ENCODE measurements around the gene MAD1L1.

Gene MAD1L1

GRCh38 chr7:1911571-1911970 is 321.2 kb downstream of the MAD1L1 start:
- DNase-seq (ENCODE audit: low spot score): no peak

- DNase-seq (ENCODE audit: low spot score): no peak
These were observed 321.9 kb downstream of the MAD1L1 start for GRCh38 chr7:1910827-1911226.

- DNase-seq (ENCODE audit: low spot score): no peak
These were observed 322.6 kb downstream of the MAD1L1 start for GRCh38 chr7:1910081-1910685.

- DNase-seq (ENCODE audit: low spot score): no peak
These were observed 323.3 kb downstream of the MAD1L1 start for GRCh38 chr7:1909476-1909875.

- no peak for DNase-seq (ENCODE audit: low spot score)
These were observed 323.8 kb downstream of the MAD1L1 start for GRCh38 chr7:1908823-1909420.

- no peak for DNase-seq (ENCODE audit: low spot score)
These were observed 324.9 kb downstream of the MAD1L1 start for GRCh38 chr7:1907751-1908365.

GRCh38 chr7:1906988-1907745 is 325.6 kb downstream of the MAD1L1 start:
- DNase-seq (ENCODE audit: low spot score): no peak

GRCh38 chr7:1906087-1906830 is 326.5 kb downstream of the MAD1L1 start:
- no peak for DNase-seq (ENCODE audit: low spot score)

- DNase-seq (ENCODE audit: low spot score): no peak
These were observed 330.4 kb downstream of the MAD1L1 start for GRCh38 chr7:1902231-1902855.

- no peak for DNase-seq (ENCODE audit: low spot score)
These were observed 331.1 kb downstream of the MAD1L1 start for GRCh38 chr7:1901431-1902210.

- no peak for DNase-seq (ENCODE audit: low spot score)
These were observed 331.9 kb downstream of the MAD1L1 start for GRCh38 chr7:1900847-1901246.

- no peak for DNase-seq (ENCODE audit: low spot score)
These were observed 332.6 kb downstream of the MAD1L1 start for GRCh38 chr7:1899951-1900762.

GRCh38 chr7:1899196-1899595 is 333.5 kb downstream of the MAD1L1 start:
- peak; percentile 37 for DNase-seq (ENCODE audit: low spot score)

- DNase-seq (ENCODE audit: low spot score): no peak
These were observed 334.0 kb downstream of the MAD1L1 start for GRCh38 chr7:1898628-1899185.

GRCh38 chr7:1897861-1898627 is 334.7 kb downstream of the MAD1L1 start:
- DNase-seq (ENCODE audit: low spot score): no peak

- no peak for DNase-seq (ENCODE audit: low spot score)
These were observed 335.5 kb downstream of the MAD1L1 start for GRCh38 chr7:1897076-1897860.

- no peak for DNase-seq (ENCODE audit: low spot score)
These were observed 336.9 kb downstream of the MAD1L1 start for GRCh38 chr7:1895664-1896515.
